Cardiac muscle cell (in vitro differentiated cells and primary cell): ENCODE data around the gene SPTLC2. TPM values are rescaled to one million over a fixed set of nuclear protein-coding genes. Genes with fewer than 3 reads are reported as not detected.
"Not testable (repeated sequence)": the region's sequence is repeated elsewhere in the genome, so short reads cannot be mapped to it uniquely, and the experiment has no call there.

Experiments used
- DNase-seq, 2 donors: peaks; one replicate each; pipeline versions ENCODE4 v3.0.0 to v3.0.0-alpha.2; 2010 to 2017; ENCODE audit warnings: low read depth in 1 of 2, low spot score in 1 of 2
- H3K27ac ChIP-seq: fragments of 200-600 bp; sonication (generic); 2 replicates; pipeline ENCODE4 v1.5.1; 2016
- H3K27me3 ChIP-seq: fragments of 200-600 bp; sonication (generic); 2 replicates; pipeline ENCODE4 v1.6.0; 2016; ENCODE audit warnings: control low read depth
- H3K36me3 ChIP-seq: fragments of 200-600 bp; sonication (generic); 2 replicates; pipeline ENCODE4 v1.5.1; 2016; ENCODE audit warnings: control low read depth
- H3K4me1 ChIP-seq: fragments of 200-600 bp; sonication (generic); 2 replicates; pipeline ENCODE4 v1.8.1; 2017; ENCODE audit warnings: low read depth, mild to moderate bottlenecking, mixed run types
- H3K4me3 ChIP-seq: fragments of 200-600 bp; sonication (generic); 2 replicates; pipeline ENCODE4 v1.5.1; 2016; ENCODE audit warnings: mild to moderate bottlenecking
- H3K9me3 ChIP-seq: fragments of 200-600 bp; sonication (generic); 2 replicates; pipeline ENCODE4 v1.5.1; 2017; ENCODE audit warnings: low read depth, mild to moderate bottlenecking, control low read depth
- polyA plus RNA-seq: library from polyadenylated mRNA; unstranded; fragments of >200 nt; fragmentation: Nextera tagmentation; extraction: Ambion mirVana; gene quantifications from 2 replicates; pipeline ENCODE4 v1.2.1, GENCODE V29; 2016
- total RNA-seq: library from RNA; depleted of rRNA; stranded (reverse); fragments of >200 nt; gene quantifications from 2 replicates; pipeline ENCODE4 v1.2.3, GENCODE V29; 2016
- TF ChIP-seq, protein P1 (sequence below): IDR thresholded peaks from 2 replicates; pipeline ENCODE4 v1.5.1; 2012; ENCODE audit warnings: low read depth, mild to moderate bottlenecking, low read length

The SPTLC2 gene
- total and polyA plus RNA-seq, 2 experiments from 2014 or later, result 13.9 to 14.4 TPM

- H3K4me3 ChIP-seq, result no peak overlapping the region
- TF ChIP-seq, protein P1, sequence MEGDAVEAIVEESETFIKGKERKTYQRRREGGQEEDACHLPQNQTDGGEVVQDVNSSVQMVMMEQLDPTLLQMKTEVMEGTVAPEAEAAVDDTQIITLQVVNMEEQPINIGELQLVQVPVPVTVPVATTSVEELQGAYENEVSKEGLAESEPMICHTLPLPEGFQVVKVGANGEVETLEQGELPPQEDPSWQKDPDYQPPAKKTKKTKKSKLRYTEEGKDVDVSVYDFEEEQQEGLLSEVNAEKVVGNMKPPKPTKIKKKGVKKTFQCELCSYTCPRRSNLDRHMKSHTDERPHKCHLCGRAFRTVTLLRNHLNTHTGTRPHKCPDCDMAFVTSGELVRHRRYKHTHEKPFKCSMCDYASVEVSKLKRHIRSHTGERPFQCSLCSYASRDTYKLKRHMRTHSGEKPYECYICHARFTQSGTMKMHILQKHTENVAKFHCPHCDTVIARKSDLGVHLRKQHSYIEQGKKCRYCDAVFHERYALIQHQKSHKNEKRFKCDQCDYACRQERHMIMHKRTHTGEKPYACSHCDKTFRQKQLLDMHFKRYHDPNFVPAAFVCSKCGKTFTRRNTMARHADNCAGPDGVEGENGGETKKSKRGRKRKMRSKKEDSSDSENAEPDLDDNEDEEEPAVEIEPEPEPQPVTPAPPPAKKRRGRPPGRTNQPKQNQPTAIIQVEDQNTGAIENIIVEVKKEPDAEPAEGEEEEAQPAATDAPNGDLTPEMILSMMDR, result no peak
- no peak overlapping the region for H3K27ac ChIP-seq
- peaks cover 5% of the 10 kb centered on the region for H3K36me3 ChIP-seq
- no peaks in the 10 kb centered on the region for H3K27me3 ChIP-seq
- no peaks in the 10 kb centered on the region for H3K9me3 ChIP-seq
- peak in 1 of 2 donors; percentile 74 for DNase-seq
- no peaks in the 10 kb centered on the region for H3K4me1 ChIP-seq
Measured at GRCh38 chr14:77543637-77544334, 72.7 kb downstream of the SPTLC2 start.

DNA sequence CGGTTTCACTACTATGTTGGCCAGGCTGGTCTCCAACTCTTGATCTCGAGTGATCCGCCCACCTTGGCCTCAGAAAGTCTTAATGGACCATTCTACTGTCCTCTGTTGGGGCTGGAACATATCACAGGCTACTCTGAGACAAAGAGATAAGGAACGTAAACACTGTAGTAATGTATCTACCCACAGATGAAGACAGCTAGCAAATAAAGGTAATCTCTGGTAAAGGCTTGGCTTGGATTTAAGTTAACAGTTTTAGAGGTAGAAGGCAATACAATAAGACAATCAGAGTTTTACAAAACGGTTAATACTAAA is 73.2 kb downstream of the SPTLC2 start:
- H3K36me3 ChIP-seq, result no peaks in the 10 kb centered on the region
- H3K27me3 ChIP-seq, result no peaks in the 10 kb centered on the region
- no peaks in the 10 kb centered on the region for H3K9me3 ChIP-seq
- no peak overlapping the region for H3K4me3 ChIP-seq
- no peak for DNase-seq
- H3K27ac ChIP-seq, result peak overlapping the region; percentile 56
- TF ChIP-seq, protein P1, result no peak
- no peaks in the 10 kb centered on the region for H3K4me1 ChIP-seq

GRCh38 chr14:77542421-77543239 is 73.8 kb downstream of the SPTLC2 start:
- Histone ChIP-seq H3K9me3 (no peaks in the 10 kb centered on the region), H3K4me1 (no peaks in the 10 kb centered on the region), H3K27me3 (no peaks in the 10 kb centered on the region), H3K27ac (peak overlapping the region; percentile 56), H3K4me3 (no peak overlapping the region), H3K36me3 (no peaks in the 10 kb centered on the region)
- TF ChIP-seq, protein P1, result no peak
- DNase-seq, result peak in 1 of 2 donors; percentile 54

DNA sequence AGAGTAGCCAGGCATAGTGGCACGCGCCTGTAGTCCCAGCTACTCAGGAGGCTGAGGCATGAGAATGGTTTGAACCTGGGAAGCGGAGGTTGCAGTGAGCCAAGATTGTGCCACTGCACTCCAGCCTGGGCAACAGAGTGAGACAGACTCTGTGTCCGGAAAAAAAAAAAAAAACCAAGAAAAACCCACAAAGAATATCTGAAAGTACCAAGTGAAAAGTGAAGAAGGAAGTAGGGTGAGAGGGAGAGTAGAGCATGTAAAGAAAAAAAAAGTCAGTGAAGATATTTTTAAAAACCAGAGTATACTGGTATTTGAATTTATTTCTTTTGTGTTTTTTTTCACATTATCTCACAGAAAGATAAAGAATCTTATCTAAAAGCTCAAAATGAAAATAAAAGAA is 74.5 kb downstream of the SPTLC2 start:
- H3K4me3 ChIP-seq, result no peak overlapping the region

GRCh38 chr14:77536951-77537350 is 79.5 kb downstream of the SPTLC2 start:
- not testable (repeated sequence) for H3K9me3 ChIP-seq, H3K36me3 ChIP-seq, H3K27ac ChIP-seq, H3K27me3 ChIP-seq, DNase-seq, H3K4me3 ChIP-seq, H3K4me1 ChIP-seq

More for the DNA sequence above, 74.5 kb downstream of the SPTLC2 start:
- DNase-seq, result no peak
- no peaks in the 10 kb centered on the region for H3K27me3 ChIP-seq
- H3K4me1 ChIP-seq, result no peaks in the 10 kb centered on the region
- TF ChIP-seq, protein P1, result no peak
- no peaks in the 10 kb centered on the region for H3K9me3 ChIP-seq
- H3K27ac ChIP-seq, result peak overlapping the region; percentile 56
- no peaks in the 10 kb centered on the region for H3K36me3 ChIP-seq

DNA sequence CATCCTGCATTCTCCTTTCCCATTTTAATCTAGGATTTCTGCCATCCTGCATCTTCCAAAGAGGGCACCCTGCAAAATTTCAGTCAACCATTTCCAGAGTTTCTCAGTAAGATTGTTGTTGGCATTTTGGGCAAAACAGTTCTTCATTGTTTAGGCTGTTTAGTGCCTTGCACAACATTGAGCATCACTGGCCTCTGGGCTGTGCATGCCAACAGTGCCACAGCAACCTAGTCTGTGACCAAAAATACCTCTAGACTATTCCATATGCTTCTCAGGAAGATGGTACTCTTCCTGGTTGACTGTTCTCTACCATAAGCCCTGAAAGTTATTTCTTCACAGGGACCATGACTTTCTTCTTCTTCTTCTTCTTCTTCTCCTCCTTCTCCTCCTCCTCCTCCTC is 85.4 kb downstream of the SPTLC2 start:
- H3K9me3 ChIP-seq, result no peaks in the 10 kb centered on the region
- H3K36me3 ChIP-seq, result peaks cover 5% of the 10 kb centered on the region
- H3K4me1 ChIP-seq, result no peaks in the 10 kb centered on the region
- H3K27ac ChIP-seq, result no peak overlapping the region
- DNase-seq, result no peak
- no peak overlapping the region for H3K4me3 ChIP-seq
- no peaks in the 10 kb centered on the region for H3K27me3 ChIP-seq
- TF ChIP-seq, protein P1, result no peak
